Right renal pelvis (tissue), 4 donors: Measurements from ENCODE around the gene IL1RAPL1. TPM values are rescaled to one million over a fixed set of nuclear protein-coding genes. Genes with fewer than 3 reads are reported as not detected.

Experiments used
- DNase-seq, 4 donors: peaks; one replicate each; pipeline ENCODE4 v3.0.0-alpha.2; 2013; ENCODE audit warnings: low read depth in 4 of 4, low spot score in 3 of 4, missing footprints in 1 of 4
- polyA plus RNA-seq, 4 donors: library from polyadenylated mRNA; unstranded; fragments of 120-200 nt; gene quantifications; one replicate each; pipeline ENCODE4 v1.2.1, GENCODE V29; 2013; ENCODE audit not compliant: insufficient read length in 4 of 4

Gene IL1RAPL1
- polyA plus RNA-seq, 4 donors: 2.4 to 3.1 (median 2.8) TPM

DNA sequence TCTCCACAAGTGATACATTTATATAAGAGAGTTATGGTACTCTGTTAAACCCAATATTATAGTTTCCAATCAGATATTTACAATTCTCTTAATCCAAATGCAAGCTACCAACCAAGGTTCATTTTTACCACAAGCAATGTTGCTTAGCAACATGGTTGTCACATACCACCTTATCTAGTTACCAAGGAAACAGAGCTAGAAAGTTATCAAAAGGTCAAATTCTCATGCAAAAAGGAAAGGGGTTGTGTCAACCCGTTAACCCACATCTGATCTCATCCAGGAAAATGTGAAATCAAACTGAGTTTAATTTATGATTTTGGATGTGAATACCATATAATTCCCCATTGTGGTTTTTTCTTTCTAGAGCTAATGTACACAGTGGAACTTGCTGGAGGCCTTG is 1354.0 kb downstream of the IL1RAPL1 start:
- no peak for DNase-seq

DNA sequence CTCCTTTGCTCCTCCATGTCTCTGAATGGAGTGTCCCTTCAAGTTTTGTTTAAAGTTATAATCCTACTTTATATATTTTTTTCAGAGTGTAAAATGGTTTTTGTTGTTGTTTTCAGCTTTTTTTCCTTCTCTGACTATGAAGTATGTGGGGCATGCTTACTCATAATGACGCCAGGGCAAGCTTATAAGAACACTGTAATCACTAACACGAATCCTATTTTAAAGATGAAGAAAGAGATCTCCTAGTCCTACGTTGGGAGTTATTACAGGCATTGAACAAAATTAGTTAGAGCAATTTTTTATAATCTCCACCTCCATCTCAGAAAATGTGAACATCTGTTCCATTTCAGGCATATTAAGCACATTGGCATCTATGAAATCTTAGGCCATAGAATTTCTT is 1360.0 kb downstream of the IL1RAPL1 start:
- no peak for DNase-seq

DNA sequence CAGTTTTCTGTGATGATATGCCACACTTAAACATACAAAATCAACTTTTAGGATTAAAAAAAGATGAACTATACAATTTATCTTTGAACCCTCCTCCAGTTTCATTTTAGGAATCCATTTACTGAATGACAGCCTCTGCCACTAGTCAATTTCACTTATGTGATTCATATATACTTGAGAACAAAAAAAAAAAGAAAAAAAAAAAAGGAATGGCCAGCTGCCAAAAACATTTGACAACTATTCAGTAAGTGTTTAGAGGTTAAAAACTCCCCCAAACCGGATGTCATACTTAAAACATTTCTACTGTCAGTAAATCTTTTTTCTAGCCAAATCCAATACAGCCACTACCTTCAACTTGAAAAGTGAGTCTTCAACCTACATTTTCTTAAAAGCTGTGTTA is 1361.4 kb downstream of the IL1RAPL1 start:
- DNase-seq: no peak

DNA sequence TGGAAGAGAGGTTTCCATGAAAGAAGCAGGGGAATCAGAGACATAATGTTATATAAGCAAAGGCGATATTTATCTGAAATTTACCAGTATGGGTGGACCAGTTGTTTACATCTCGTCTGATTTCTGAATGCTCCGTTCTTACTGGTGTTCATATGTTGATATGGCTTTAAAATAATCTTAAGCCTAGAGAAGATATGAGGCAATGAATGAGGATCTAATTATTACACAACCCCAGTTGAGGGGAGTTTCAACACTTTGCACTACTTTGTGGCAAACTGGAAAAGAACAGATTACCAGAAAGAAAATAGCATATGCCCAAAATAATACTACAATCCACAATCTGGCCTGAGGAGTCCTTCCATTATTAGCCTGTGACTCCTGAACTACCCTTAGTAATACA is 1364.8 kb downstream of the IL1RAPL1 start:
- no peak for DNase-seq

DNA sequence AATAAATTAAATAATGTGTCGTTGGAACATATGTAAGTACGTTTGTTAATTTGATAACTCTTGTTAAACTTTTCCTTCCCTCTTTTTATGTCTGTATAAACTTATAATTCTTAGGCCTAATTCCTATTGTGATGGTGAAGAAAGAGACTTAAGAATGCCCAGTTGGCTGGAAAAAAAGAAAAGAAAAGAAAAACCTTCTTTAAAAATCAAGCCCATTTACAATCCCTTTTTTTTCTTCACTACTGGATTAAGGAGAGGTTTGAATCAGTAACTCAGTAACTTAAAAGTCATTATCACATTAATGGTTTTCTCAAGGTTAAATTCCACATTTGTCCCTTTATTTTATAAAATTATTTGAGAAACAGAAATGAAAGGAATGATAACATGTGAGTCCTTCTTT is 1374.8 kb downstream of the IL1RAPL1 start:
- no peak for DNase-seq

DNA sequence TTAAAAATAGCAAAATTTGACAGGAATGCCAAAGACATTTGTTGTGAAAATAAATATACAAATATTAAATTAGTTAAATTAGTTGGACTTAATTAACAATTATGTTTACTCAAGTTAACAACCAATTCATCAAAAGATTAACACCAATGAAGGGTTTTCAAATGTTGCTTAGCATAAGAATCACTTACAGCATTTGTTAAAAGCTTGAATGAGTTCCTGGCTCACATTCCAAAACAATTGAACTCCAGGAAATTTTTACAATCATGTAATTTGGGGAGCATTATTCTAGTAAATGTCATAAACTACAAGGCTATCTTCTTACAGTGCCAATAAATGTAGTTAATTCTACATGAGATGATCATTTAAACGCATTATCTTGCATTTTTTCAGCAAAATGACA is 1378.4 kb downstream of the IL1RAPL1 start:
- DNase-seq: no peak

DNA sequence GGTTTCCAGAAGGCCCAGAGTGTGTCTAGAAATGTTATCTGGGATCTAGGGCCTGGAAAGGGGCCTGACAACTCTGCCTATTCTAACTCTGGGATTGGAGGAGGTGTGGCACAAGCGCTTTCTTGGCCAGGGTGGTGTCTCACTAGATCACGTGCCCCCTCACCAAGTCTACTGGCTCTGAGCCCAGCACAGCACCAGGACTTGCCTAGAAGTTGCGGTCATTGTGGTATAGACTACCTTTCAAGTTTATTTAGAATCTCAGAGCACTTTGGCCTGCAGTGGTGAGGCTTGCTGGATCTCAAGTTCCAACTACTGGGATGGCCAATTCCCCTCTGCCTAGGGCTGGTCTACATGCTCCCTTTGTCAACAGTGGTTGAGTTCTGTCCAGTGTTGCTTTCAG is 1404.8 kb downstream of the IL1RAPL1 start:
- DNase-seq: no peak

DNA sequence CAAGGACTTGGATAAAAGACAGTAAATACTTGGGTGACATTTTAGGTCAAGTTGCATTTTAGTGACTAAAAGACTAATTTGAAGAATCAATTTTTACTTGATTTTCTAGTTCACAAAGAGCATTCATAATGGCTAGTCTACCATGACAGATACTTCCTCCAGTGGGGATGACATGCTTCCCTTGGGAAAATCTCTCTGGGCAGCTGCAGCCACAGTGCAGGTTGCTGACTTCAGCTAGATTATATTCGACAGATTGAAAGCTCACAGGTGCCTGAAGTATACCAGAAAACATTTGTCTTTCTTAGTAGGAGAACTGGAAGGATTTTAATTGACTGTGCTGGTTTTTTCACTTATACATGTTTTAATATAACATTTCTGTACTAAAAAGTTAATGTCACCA is 1418.6 kb downstream of the IL1RAPL1 start:
- no peak for DNase-seq
